ENCODE results near the gene TIMM21.

DNA sequence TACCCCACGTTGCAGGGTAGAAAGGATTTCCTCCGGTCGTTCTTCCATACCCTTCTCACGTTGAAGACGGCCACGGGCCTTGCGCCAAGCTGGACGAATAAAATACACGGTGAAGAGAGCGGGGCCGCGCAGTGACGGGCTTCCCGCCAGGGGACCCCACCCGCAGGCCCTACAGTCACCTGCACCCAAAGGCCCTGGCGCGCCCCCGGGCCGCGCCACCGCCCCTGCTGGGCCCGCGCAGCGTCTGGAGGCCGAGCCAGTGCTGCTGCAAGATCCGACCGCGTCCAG, 888 bp upstream of the TIMM21 start:
- TF ChIP-seq EGR1 (IDR thresholded peaks at IDR 0.05) (no peak), CEBPB (IDR thresholded peaks at IDR 0.05) (no peak), TEAD4 (IDR thresholded peaks at IDR 0.05) (no peak), YY1 (IDR thresholded peaks at IDR 0.05; ENCODE audit: low read depth) (0 out of 2 replicates have a peak, but pooled peaks have one; percentile 32), CREB1 (IDR thresholded peaks at IDR 0.05; ENCODE audit: low read depth) (no peak), FOXM1 (IDR thresholded peaks at IDR 0.05; ENCODE audit: borderline replicate concordance, low read depth) (0 out of 2 replicates have a peak, but pooled peaks have one; percentile 6), REST (IDR thresholded peaks at IDR 0.05; ENCODE audit: low read depth) (no peak), ZBTB7A (IDR thresholded peaks at IDR 0.05; ENCODE audit: low read depth) (no peak), EP300 (IDR thresholded peaks at IDR 0.05; ENCODE audit: borderline replicate concordance) (no peak)
- TF ChIP-seq, protein P1, sequence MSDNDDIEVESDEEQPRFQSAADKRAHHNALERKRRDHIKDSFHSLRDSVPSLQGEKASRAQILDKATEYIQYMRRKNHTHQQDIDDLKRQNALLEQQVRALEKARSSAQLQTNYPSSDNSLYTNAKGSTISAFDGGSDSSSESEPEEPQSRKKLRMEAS (IDR thresholded peaks at IDR 0.05), result no peak
